DND-41 (cell line): ENCODE results near the gene NECAP2.

Source experiments
- EZH2 ChIP-seq: IDR thresholded peaks from 3 replicates; pipeline ENCODE4 v1.6.1; 2012; ENCODE audit warnings: borderline replicate concordance, low read depth, mild to moderate bottlenecking, moderate library complexity, low read length, inconsistent platforms; ENCODE audit not compliant: severe bottlenecking
- TF ChIP-seq, protein P1 (sequence below): IDR thresholded peaks from 2 replicates; pipeline ENCODE4 v1.5.1; 2012; ENCODE audit warnings: borderline replicate concordance, low read length, moderate library complexity, mild to moderate bottlenecking; ENCODE audit not compliant: poor library complexity, severe bottlenecking; ENCODE audit errors: extremely low read depth

DNA sequence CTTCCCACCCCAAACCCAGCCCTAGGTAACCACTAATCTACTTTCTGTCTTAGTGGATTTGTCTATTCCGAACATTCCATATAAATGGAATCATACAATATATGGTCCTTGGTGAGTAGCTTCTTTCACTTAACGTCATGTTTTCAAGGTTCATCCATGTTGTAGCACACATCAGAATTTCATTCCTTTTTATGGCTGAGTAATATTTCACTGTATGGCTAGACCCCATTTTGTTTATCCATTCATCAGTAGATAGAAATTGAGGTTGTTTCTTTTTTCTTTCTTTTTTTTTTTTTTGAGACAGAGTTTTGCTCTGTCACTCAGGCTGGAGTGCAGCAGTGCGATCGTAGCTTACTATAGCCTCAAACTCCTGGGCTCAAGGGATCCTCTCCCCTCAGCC, 6.5 kb upstream of the NECAP2 start:
- TF ChIP-seq, protein P1, sequence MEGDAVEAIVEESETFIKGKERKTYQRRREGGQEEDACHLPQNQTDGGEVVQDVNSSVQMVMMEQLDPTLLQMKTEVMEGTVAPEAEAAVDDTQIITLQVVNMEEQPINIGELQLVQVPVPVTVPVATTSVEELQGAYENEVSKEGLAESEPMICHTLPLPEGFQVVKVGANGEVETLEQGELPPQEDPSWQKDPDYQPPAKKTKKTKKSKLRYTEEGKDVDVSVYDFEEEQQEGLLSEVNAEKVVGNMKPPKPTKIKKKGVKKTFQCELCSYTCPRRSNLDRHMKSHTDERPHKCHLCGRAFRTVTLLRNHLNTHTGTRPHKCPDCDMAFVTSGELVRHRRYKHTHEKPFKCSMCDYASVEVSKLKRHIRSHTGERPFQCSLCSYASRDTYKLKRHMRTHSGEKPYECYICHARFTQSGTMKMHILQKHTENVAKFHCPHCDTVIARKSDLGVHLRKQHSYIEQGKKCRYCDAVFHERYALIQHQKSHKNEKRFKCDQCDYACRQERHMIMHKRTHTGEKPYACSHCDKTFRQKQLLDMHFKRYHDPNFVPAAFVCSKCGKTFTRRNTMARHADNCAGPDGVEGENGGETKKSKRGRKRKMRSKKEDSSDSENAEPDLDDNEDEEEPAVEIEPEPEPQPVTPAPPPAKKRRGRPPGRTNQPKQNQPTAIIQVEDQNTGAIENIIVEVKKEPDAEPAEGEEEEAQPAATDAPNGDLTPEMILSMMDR: no peak
- TF ChIP-seq EZH2: no peak
